ENCODE measurements around the gene CRIP1.

DNA sequence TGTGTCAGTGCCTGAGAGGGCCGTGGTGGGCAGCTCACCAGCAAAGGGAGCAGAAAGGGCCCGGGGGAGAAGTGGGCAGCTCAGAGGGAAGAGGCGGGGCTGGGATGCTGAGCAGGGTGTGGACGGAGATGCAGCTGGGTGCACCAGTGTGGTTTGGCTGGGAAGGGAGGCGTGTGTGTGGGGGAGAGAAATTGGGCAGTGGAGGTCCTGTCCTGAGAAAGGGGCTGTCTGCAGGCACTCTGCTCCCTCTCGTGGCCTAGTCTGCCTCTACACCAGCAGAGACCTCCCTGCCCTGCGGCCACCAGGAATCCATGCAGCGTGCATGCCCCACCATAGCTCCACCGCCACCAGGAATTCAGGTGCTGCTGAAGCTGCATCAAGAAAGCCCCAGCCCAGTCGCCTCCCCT, 46.1 kb downstream of the CRIP1 start:
- TF ChIP-seq POLR2A (IDR thresholded peaks at IDR 0.05; ENCODE audit: low read length), result no peak
- TF ChIP-seq, protein P1, sequence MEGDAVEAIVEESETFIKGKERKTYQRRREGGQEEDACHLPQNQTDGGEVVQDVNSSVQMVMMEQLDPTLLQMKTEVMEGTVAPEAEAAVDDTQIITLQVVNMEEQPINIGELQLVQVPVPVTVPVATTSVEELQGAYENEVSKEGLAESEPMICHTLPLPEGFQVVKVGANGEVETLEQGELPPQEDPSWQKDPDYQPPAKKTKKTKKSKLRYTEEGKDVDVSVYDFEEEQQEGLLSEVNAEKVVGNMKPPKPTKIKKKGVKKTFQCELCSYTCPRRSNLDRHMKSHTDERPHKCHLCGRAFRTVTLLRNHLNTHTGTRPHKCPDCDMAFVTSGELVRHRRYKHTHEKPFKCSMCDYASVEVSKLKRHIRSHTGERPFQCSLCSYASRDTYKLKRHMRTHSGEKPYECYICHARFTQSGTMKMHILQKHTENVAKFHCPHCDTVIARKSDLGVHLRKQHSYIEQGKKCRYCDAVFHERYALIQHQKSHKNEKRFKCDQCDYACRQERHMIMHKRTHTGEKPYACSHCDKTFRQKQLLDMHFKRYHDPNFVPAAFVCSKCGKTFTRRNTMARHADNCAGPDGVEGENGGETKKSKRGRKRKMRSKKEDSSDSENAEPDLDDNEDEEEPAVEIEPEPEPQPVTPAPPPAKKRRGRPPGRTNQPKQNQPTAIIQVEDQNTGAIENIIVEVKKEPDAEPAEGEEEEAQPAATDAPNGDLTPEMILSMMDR (IDR thresholded peaks at IDR 0.05), result peak; percentile 32
- TF ChIP-seq, protein P2, sequence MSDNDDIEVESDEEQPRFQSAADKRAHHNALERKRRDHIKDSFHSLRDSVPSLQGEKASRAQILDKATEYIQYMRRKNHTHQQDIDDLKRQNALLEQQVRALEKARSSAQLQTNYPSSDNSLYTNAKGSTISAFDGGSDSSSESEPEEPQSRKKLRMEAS (IDR thresholded peaks at IDR 0.05), result no peak
- TF ChIP-seq FOSL2 (IDR thresholded peaks at IDR 0.05), result no peak
- TF ChIP-seq FOSL2 (CRISPR knock-in tag; IDR thresholded peaks at IDR 0.05), result no peak
- TF ChIP-seq CHD4 (IDR thresholded peaks at IDR 0.05; ENCODE audit: borderline replicate concordance), result no peak
- TF ChIP-seq ZSCAN20 (CRISPR knock-in tag; IDR thresholded peaks at IDR 0.05), result no peak
- TF ChIP-seq CEBPB (IDR thresholded peaks at IDR 0.05), result no peak
- no peak for TF ChIP-seq MAZ (IDR thresholded peaks at IDR 0.05; ENCODE audit: borderline replicate concordance, low read depth, low read length)
- TF ChIP-seq, protein P3, sequence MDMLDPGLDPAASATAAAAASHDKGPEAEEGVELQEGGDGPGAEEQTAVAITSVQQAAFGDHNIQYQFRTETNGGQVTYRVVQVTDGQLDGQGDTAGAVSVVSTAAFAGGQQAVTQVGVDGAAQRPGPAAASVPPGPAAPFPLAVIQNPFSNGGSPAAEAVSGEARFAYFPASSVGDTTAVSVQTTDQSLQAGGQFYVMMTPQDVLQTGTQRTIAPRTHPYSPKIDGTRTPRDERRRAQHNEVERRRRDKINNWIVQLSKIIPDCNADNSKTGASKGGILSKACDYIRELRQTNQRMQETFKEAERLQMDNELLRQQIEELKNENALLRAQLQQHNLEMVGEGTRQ (IDR thresholded peaks at IDR 0.05), result no peak
- no peak for TF ChIP-seq MYC (IDR thresholded peaks at IDR 0.05; ENCODE audit: borderline replicate concordance, low read length)
- no peak for TF ChIP-seq RCOR1 (IDR thresholded peaks at IDR 0.05; ENCODE audit: low read depth, low read length)
- no peak for TF ChIP-seq EP300 (IDR thresholded peaks at IDR 0.05)
- TF ChIP-seq, protein P4, sequence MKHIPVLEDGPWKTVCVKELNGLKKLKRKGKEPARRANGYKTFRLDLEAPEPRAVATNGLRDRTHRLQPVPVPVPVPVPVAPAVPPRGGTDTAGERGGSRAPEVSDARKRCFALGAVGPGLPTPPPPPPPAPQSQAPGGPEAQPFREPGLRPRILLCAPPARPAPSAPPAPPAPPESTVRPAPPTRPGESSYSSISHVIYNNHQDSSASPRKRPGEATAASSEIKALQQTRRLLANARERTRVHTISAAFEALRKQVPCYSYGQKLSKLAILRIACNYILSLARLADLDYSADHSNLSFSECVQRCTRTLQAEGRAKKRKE (CRISPR knock-in tag; IDR thresholded peaks at IDR 0.05; ENCODE audit: low read depth), result no peak
